Activated naive CD8-positive, alpha-beta T cell (primary cell): ENCODE measurements around the gene SPIRE2.
A peak's percentile ranks its signal among the peaks of the same experiment; 100 is the strongest.

ENCODE experiments used
- H3K27ac Mint-ChIP-seq: one replicate; pipeline ENCODE4 v1.8.0; 2021; ENCODE audit warnings: mixed read lengths
- H3K27me3 Mint-ChIP-seq: one replicate; pipeline ENCODE4 v1.8.0; 2021; ENCODE audit warnings: mixed read lengths
- H3K36me3 Mint-ChIP-seq: one replicate; pipeline ENCODE4 v1.8.0; 2021; ENCODE audit warnings: mixed read lengths
- H3K4me1 Mint-ChIP-seq: one replicate; pipeline ENCODE4 v1.8.0; 2021; ENCODE audit warnings: low read depth, mixed read lengths
- H3K4me3 Mint-ChIP-seq: one replicate; pipeline ENCODE4 v1.8.0; 2021; ENCODE audit warnings: mild to moderate bottlenecking, mixed read lengths
- H3K9me3 Mint-ChIP-seq: one replicate; pipeline ENCODE4 v1.8.0; 2021; ENCODE audit warnings: low read depth, mixed read lengths

The SPIRE2 gene

GRCh38 chr16:89884041-89884421, 55.8 kb downstream of the SPIRE2 start:
- Mint-ChIP-seq H3K27me3 (no peaks in the 10 kb centered on the region), H3K9me3 (no peaks in the 10 kb centered on the region), H3K4me1 (peaks cover 7% of the 10 kb centered on the region), H3K27ac (no peak overlapping the region), H3K36me3 (peaks cover 7% of the 10 kb centered on the region), H3K4me3 (no peak overlapping the region)

- H3K27ac Mint-ChIP-seq: no peak overlapping the region
- peaks cover 8% of the 10 kb centered on the region for H3K4me1 Mint-ChIP-seq
- H3K9me3 Mint-ChIP-seq: no peaks in the 10 kb centered on the region
- H3K36me3 Mint-ChIP-seq: peaks cover 5% of the 10 kb centered on the region
- H3K4me3 Mint-ChIP-seq: no peak overlapping the region
- no peaks in the 10 kb centered on the region for H3K27me3 Mint-ChIP-seq
These were observed 59.0 kb downstream of the SPIRE2 start for GRCh38 chr16:89887243-89887642.

GRCh38 chr16:89890200-89890599, 61.9 kb downstream of the SPIRE2 start:
- H3K27ac Mint-ChIP-seq: no peak overlapping the region
- H3K4me3 Mint-ChIP-seq: peak overlapping the region; percentile 10
- peaks cover 8% of the 10 kb centered on the region for H3K4me1 Mint-ChIP-seq
- H3K9me3 Mint-ChIP-seq: no peaks in the 10 kb centered on the region
- H3K36me3 Mint-ChIP-seq: no peaks in the 10 kb centered on the region
- H3K27me3 Mint-ChIP-seq: no peaks in the 10 kb centered on the region

- H3K27me3 Mint-ChIP-seq: no peaks in the 10 kb centered on the region
- no peak overlapping the region for H3K4me3 Mint-ChIP-seq
These were observed 62.8 kb downstream of the SPIRE2 start for GRCh38 chr16:89890886-89891657.

GRCh38 chr16:89892055-89892630, 63.9 kb downstream of the SPIRE2 start:
- Mint-ChIP-seq H3K36me3 (no peaks in the 10 kb centered on the region), H3K9me3 (no peaks in the 10 kb centered on the region), H3K4me1 (peaks cover 8% of the 10 kb centered on the region), H3K27ac (no peak overlapping the region), H3K4me3 (no peak overlapping the region), H3K27me3 (no peaks in the 10 kb centered on the region)

More at GRCh38 chr16:89890886-89891657, 62.8 kb downstream of the SPIRE2 start:
- no peaks in the 10 kb centered on the region for H3K9me3 Mint-ChIP-seq
- peaks cover 8% of the 10 kb centered on the region for H3K4me1 Mint-ChIP-seq
- no peak overlapping the region for H3K27ac Mint-ChIP-seq
- no peaks in the 10 kb centered on the region for H3K36me3 Mint-ChIP-seq

GRCh38 chr16:89892635-89893034, 64.4 kb downstream of the SPIRE2 start:
- no peaks in the 10 kb centered on the region for H3K36me3 Mint-ChIP-seq
- no peaks in the 10 kb centered on the region for H3K27me3 Mint-ChIP-seq
- H3K9me3 Mint-ChIP-seq: no peaks in the 10 kb centered on the region
- H3K27ac Mint-ChIP-seq: no peak overlapping the region
- no peak overlapping the region for H3K4me3 Mint-ChIP-seq
- H3K4me1 Mint-ChIP-seq: peaks cover 8% of the 10 kb centered on the region

- H3K4me1 Mint-ChIP-seq: peaks cover 8% of the 10 kb centered on the region
- no peak overlapping the region for H3K27ac Mint-ChIP-seq
- H3K27me3 Mint-ChIP-seq: no peaks in the 10 kb centered on the region
- no peak overlapping the region for H3K4me3 Mint-ChIP-seq
- H3K36me3 Mint-ChIP-seq: no peaks in the 10 kb centered on the region
- H3K9me3 Mint-ChIP-seq: no peaks in the 10 kb centered on the region
These were observed 65.6 kb downstream of the SPIRE2 start for GRCh38 chr16:89893642-89894548.

GRCh38 chr16:89895482-89896250, 67.4 kb downstream of the SPIRE2 start:
- Mint-ChIP-seq H3K4me1 (peaks cover 3% of the 10 kb centered on the region), H3K9me3 (no peaks in the 10 kb centered on the region), H3K27me3 (no peaks in the 10 kb centered on the region), H3K4me3 (no peak overlapping the region), H3K27ac (no peak overlapping the region), H3K36me3 (no peaks in the 10 kb centered on the region)

GRCh38 chr16:89897204-89897603, 68.9 kb downstream of the SPIRE2 start:
- no peaks in the 10 kb centered on the region for H3K36me3 Mint-ChIP-seq
- no peaks in the 10 kb centered on the region for H3K9me3 Mint-ChIP-seq
- H3K4me3 Mint-ChIP-seq: no peak overlapping the region
- no peaks in the 10 kb centered on the region for H3K4me1 Mint-ChIP-seq
- no peak overlapping the region for H3K27ac Mint-ChIP-seq
- no peaks in the 10 kb centered on the region for H3K27me3 Mint-ChIP-seq

GRCh38 chr16:89898201-89898967, 70.1 kb downstream of the SPIRE2 start:
- no peaks in the 10 kb centered on the region for H3K36me3 Mint-ChIP-seq
- H3K27ac Mint-ChIP-seq: no peak overlapping the region
- H3K9me3 Mint-ChIP-seq: no peaks in the 10 kb centered on the region
- no peaks in the 10 kb centered on the region for H3K27me3 Mint-ChIP-seq
- H3K4me1 Mint-ChIP-seq: no peaks in the 10 kb centered on the region
- H3K4me3 Mint-ChIP-seq: no peak overlapping the region

- H3K27me3 Mint-ChIP-seq: no peaks in the 10 kb centered on the region
- no peaks in the 10 kb centered on the region for H3K9me3 Mint-ChIP-seq
- H3K4me3 Mint-ChIP-seq: no peak overlapping the region
- H3K4me1 Mint-ChIP-seq: no peaks in the 10 kb centered on the region
- no peak overlapping the region for H3K27ac Mint-ChIP-seq
- no peaks in the 10 kb centered on the region for H3K36me3 Mint-ChIP-seq
These were observed 71.7 kb downstream of the SPIRE2 start for GRCh38 chr16:89899879-89900481.

GRCh38 chr16:89900885-89901284, 72.6 kb downstream of the SPIRE2 start:
- no peaks in the 10 kb centered on the region for H3K36me3 Mint-ChIP-seq
- H3K27me3 Mint-ChIP-seq: no peaks in the 10 kb centered on the region
- H3K27ac Mint-ChIP-seq: no peak overlapping the region
- no peaks in the 10 kb centered on the region for H3K4me1 Mint-ChIP-seq
- no peaks in the 10 kb centered on the region for H3K9me3 Mint-ChIP-seq
- no peak overlapping the region for H3K4me3 Mint-ChIP-seq

- H3K9me3 Mint-ChIP-seq: no peaks in the 10 kb centered on the region
- H3K27me3 Mint-ChIP-seq: no peaks in the 10 kb centered on the region
- H3K4me3 Mint-ChIP-seq: no peak overlapping the region
- H3K27ac Mint-ChIP-seq: no peak overlapping the region
- H3K4me1 Mint-ChIP-seq: no peaks in the 10 kb centered on the region
- H3K36me3 Mint-ChIP-seq: no peaks in the 10 kb centered on the region
These were observed 74.7 kb downstream of the SPIRE2 start for GRCh38 chr16:89902980-89903379.
